HG03460 (cell line): Measurements from ENCODE around the gene MALAT1.
"Not testable (repeated sequence)": the region's sequence is repeated elsewhere in the genome, so short reads cannot be mapped to it uniquely, and the experiment has no call there.

Source experiments
- ATAC-seq: cut with Tn5 transposase; IDR thresholded peaks from one replicate; pipeline ENCODE4 v1.9.1; 2021; ENCODE audit not compliant: unreplicated experiment

The MALAT1 gene

GRCh38 chr11:65498977-65499712 lies at the start of gene MALAT1:
Gene MALAT1 (plus strand): TSS chr11:65499045.
- ATAC-seq, result peak; percentile 34

GRCh38 chr11:65451301-65451700 lies 47.5 kb upstream of the MALAT1 start:
- not testable (repeated sequence) for ATAC-seq

GRCh38 chr11:65452259-65452658 lies 46.6 kb upstream of the MALAT1 start:
- ATAC-seq, result not testable (repeated sequence)

- ATAC-seq, result no peak
These were observed 45.9 kb upstream of the MALAT1 start for GRCh38 chr11:65452806-65453490.

- ATAC-seq, result no peak
These were observed 44.5 kb upstream of the MALAT1 start for GRCh38 chr11:65454311-65454695.

GRCh38 chr11:65454696-65455456 lies 44.0 kb upstream of the MALAT1 start:
- peak; percentile 85 for ATAC-seq

- ATAC-seq, result no peak
These were observed 42.4 kb upstream of the MALAT1 start for GRCh38 chr11:65456418-65456817.

- ATAC-seq, result no peak
These were observed 39.3 kb upstream of the MALAT1 start for GRCh38 chr11:65459552-65459951.

- ATAC-seq, result not testable (repeated sequence)
These were observed 33.4 kb upstream of the MALAT1 start for GRCh38 chr11:65465471-65465870.

GRCh38 chr11:65467306-65467705 lies 31.5 kb upstream of the MALAT1 start:
- ATAC-seq, result not testable (repeated sequence)

GRCh38 chr11:65468874-65469333 lies 29.9 kb upstream of the MALAT1 start:
- ATAC-seq, result no peak

- ATAC-seq, result no peak
These were observed 28.3 kb upstream of the MALAT1 start for GRCh38 chr11:65470433-65471049.

- no peak for ATAC-seq
These were observed 27.4 kb upstream of the MALAT1 start for GRCh38 chr11:65471447-65471891.

GRCh38 chr11:65472588-65473277 lies 26.1 kb upstream of the MALAT1 start:
- ATAC-seq, result not testable (repeated sequence)

- no peak for ATAC-seq
These were observed 25.5 kb upstream of the MALAT1 start for GRCh38 chr11:65473278-65473860.

- ATAC-seq, result no peak
These were observed 24.0 kb upstream of the MALAT1 start for GRCh38 chr11:65474864-65475263.

GRCh38 chr11:65476632-65477148 lies 22.2 kb upstream of the MALAT1 start:
- ATAC-seq, result no peak

- ATAC-seq, result peak; percentile 81
These were observed 21.5 kb upstream of the MALAT1 start for GRCh38 chr11:65477149-65477965.
